ENCODE data around the gene INTU. TPM values are rescaled to one million over a fixed set of nuclear protein-coding genes. Genes with fewer than 3 reads are reported as not detected.

The INTU gene
- total and polyA plus RNA-seq, 4 donors = 13.7 to 24.4 (median 20.9) TPM

- Histone ChIP-seq H3K4me1 (ENCODE audit: control insufficient read depth, insufficient read depth, low read length) (no peaks in the 10 kb centered on the region), H3K27ac (ENCODE audit: low read depth, low read length) (no peak overlapping the region), H3K36me3 (ENCODE audit: control insufficient read depth, insufficient read depth, low read length) (no peaks in the 10 kb centered on the region), H3K9me3 (ENCODE audit: control insufficient read depth, insufficient read depth, low read length) (peaks cover 2% of the 10 kb centered on the region), H3K4me3 (ENCODE audit: low read depth, low read length) (no peak overlapping the region), H3K27me3 (ENCODE audit: control insufficient read depth, insufficient read depth, low read length) (no peaks in the 10 kb centered on the region)
- peak in 1 of 6 donors; percentile 23 for DNase-seq (ENCODE audit: low read depth in 4 of 6, low spot score in 6 of 6)
- WGBS (ENCODE audit: insufficient coverage) = no CpG with 5 or more reads among the region's 2 CpGs
Observed at GRCh38 chr4:127668770-127669169, 36.0 kb downstream of the INTU start.

- Histone ChIP-seq H3K36me3 (ENCODE audit: control insufficient read depth, insufficient read depth, low read length) (no peaks in the 10 kb centered on the region), H3K27me3 (ENCODE audit: control insufficient read depth, insufficient read depth, low read length) (no peaks in the 10 kb centered on the region)
- no CpG with 5 or more reads among the region's 1 CpG for WGBS (ENCODE audit: insufficient coverage)
Observed at GRCh38 chr4:127669691-127670090, 36.9 kb downstream of the INTU start.

GRCh38 chr4:127672111-127672510 is 39.4 kb downstream of the INTU start:
- no CpG with 5 or more reads among the region's 2 CpGs for WGBS (ENCODE audit: insufficient coverage)
- Histone ChIP-seq H3K27ac (ENCODE audit: low read depth, low read length) (no peak overlapping the region), H3K4me3 (ENCODE audit: low read depth, low read length) (no peak overlapping the region), H3K4me1 (ENCODE audit: control insufficient read depth, insufficient read depth, low read length) (no peaks in the 10 kb centered on the region), H3K9me3 (ENCODE audit: control insufficient read depth, insufficient read depth, low read length) (peaks cover 2% of the 10 kb centered on the region), H3K36me3 (ENCODE audit: control insufficient read depth, insufficient read depth, low read length) (peaks cover 2% of the 10 kb centered on the region), H3K27me3 (ENCODE audit: control insufficient read depth, insufficient read depth, low read length) (no peaks in the 10 kb centered on the region)
- no peak for DNase-seq (ENCODE audit: low read depth in 4 of 6, low spot score in 6 of 6)

More at GRCh38 chr4:127669691-127670090, 36.9 kb downstream of the INTU start:
- Histone ChIP-seq H3K4me1 (ENCODE audit: control insufficient read depth, insufficient read depth, low read length) (no peaks in the 10 kb centered on the region), H3K9me3 (ENCODE audit: control insufficient read depth, insufficient read depth, low read length) (peaks cover 2% of the 10 kb centered on the region), H3K4me3 (ENCODE audit: low read depth, low read length) (no peak overlapping the region), H3K27ac (ENCODE audit: low read depth, low read length) (no peak overlapping the region)
- DNase-seq (ENCODE audit: low read depth in 4 of 6, low spot score in 6 of 6) = no peak

- DNase-seq (ENCODE audit: low read depth in 4 of 6, low spot score in 6 of 6) = no peak
- H3K4me3 ChIP-seq (ENCODE audit: low read depth, low read length) = no peak overlapping the region
- peaks cover 7% of the 10 kb centered on the region for H3K36me3 ChIP-seq (ENCODE audit: control insufficient read depth, insufficient read depth, low read length)
- no peak overlapping the region for H3K27ac ChIP-seq (ENCODE audit: low read depth, low read length)
- H3K4me1 ChIP-seq (ENCODE audit: control insufficient read depth, insufficient read depth, low read length) = no peaks in the 10 kb centered on the region
- no peaks in the 10 kb centered on the region for H3K27me3 ChIP-seq (ENCODE audit: control insufficient read depth, insufficient read depth, low read length)
- no peaks in the 10 kb centered on the region for H3K9me3 ChIP-seq (ENCODE audit: control insufficient read depth, insufficient read depth, low read length)
Observed at GRCh38 chr4:127685292-127685691, 52.5 kb downstream of the INTU start.

- H3K27me3 ChIP-seq (ENCODE audit: control insufficient read depth, insufficient read depth, low read length) = no peaks in the 10 kb centered on the region
- WGBS (ENCODE audit: insufficient coverage) = 100% methylated on average over 1 of the region's 2 CpGs
- H3K4me1 ChIP-seq (ENCODE audit: control insufficient read depth, insufficient read depth, low read length) = no peaks in the 10 kb centered on the region
- H3K9me3 ChIP-seq (ENCODE audit: control insufficient read depth, insufficient read depth, low read length) = no peaks in the 10 kb centered on the region
- peaks cover 7% of the 10 kb centered on the region for H3K36me3 ChIP-seq (ENCODE audit: control insufficient read depth, insufficient read depth, low read length)
- no peak for DNase-seq (ENCODE audit: low read depth in 4 of 6, low spot score in 6 of 6)
- no peak overlapping the region for H3K27ac ChIP-seq (ENCODE audit: low read depth, low read length)
- no peak overlapping the region for H3K4me3 ChIP-seq (ENCODE audit: low read depth, low read length)
Observed at GRCh38 chr4:127686658-127687057, 53.9 kb downstream of the INTU start.

- DNase-seq (ENCODE audit: low read depth in 4 of 6, low spot score in 6 of 6) = no peak
- no peaks in the 10 kb centered on the region for H3K27me3 ChIP-seq (ENCODE audit: control insufficient read depth, insufficient read depth, low read length)
- H3K36me3 ChIP-seq (ENCODE audit: control insufficient read depth, insufficient read depth, low read length) = peaks cover 7% of the 10 kb centered on the region
- no peak overlapping the region for H3K27ac ChIP-seq (ENCODE audit: low read depth, low read length)
- H3K4me1 ChIP-seq (ENCODE audit: control insufficient read depth, insufficient read depth, low read length) = no peaks in the 10 kb centered on the region
- H3K4me3 ChIP-seq (ENCODE audit: low read depth, low read length) = no peak overlapping the region
- no peaks in the 10 kb centered on the region for H3K9me3 ChIP-seq (ENCODE audit: control insufficient read depth, insufficient read depth, low read length)
- WGBS (ENCODE audit: insufficient coverage) = 90% methylated on average over 3 of the region's 7 CpGs
Observed at GRCh38 chr4:127687580-127687979, 54.8 kb downstream of the INTU start.

GRCh38 chr4:127698789-127699200 is 66.0 kb downstream of the INTU start:
- Histone ChIP-seq H3K36me3 (ENCODE audit: control insufficient read depth, insufficient read depth, low read length) (no peaks in the 10 kb centered on the region), H3K27me3 (ENCODE audit: control insufficient read depth, insufficient read depth, low read length) (no peaks in the 10 kb centered on the region), H3K9me3 (ENCODE audit: control insufficient read depth, insufficient read depth, low read length) (peaks cover 14% of the 10 kb centered on the region), H3K27ac (ENCODE audit: low read depth, low read length) (no peak overlapping the region), H3K4me1 (ENCODE audit: control insufficient read depth, insufficient read depth, low read length) (no peaks in the 10 kb centered on the region), H3K4me3 (ENCODE audit: low read depth, low read length) (no peak overlapping the region)
- no CpG with 5 or more reads among the region's 4 CpGs for WGBS (ENCODE audit: insufficient coverage)
- DNase-seq (ENCODE audit: low read depth in 4 of 6, low spot score in 6 of 6) = peak in 2 of 6 donors; percentile 40 to 49

GRCh38 chr4:127708985-127709384 is 76.2 kb downstream of the INTU start:
- H3K36me3 ChIP-seq (ENCODE audit: control insufficient read depth, insufficient read depth, low read length) = peaks cover 3% of the 10 kb centered on the region
- H3K9me3 ChIP-seq (ENCODE audit: control insufficient read depth, insufficient read depth, low read length) = no peaks in the 10 kb centered on the region
- peak in 2 of 6 donors; percentile 28 to 30 for DNase-seq (ENCODE audit: low read depth in 4 of 6, low spot score in 6 of 6)
- H3K27me3 ChIP-seq (ENCODE audit: control insufficient read depth, insufficient read depth, low read length) = no peaks in the 10 kb centered on the region
- 37% methylated on average over 2 of the region's 5 CpGs for WGBS (ENCODE audit: insufficient coverage)
- no peak overlapping the region for H3K4me3 ChIP-seq (ENCODE audit: low read depth, low read length)
- H3K4me1 ChIP-seq (ENCODE audit: control insufficient read depth, insufficient read depth, low read length) = no peaks in the 10 kb centered on the region
- no peak overlapping the region for H3K27ac ChIP-seq (ENCODE audit: low read depth, low read length)

- no peaks in the 10 kb centered on the region for H3K4me1 ChIP-seq (ENCODE audit: control insufficient read depth, insufficient read depth, low read length)
- no peaks in the 10 kb centered on the region for H3K27me3 ChIP-seq (ENCODE audit: control insufficient read depth, insufficient read depth, low read length)
- no peak overlapping the region for H3K27ac ChIP-seq (ENCODE audit: low read depth, low read length)
- no peak for DNase-seq (ENCODE audit: low read depth in 4 of 6, low spot score in 6 of 6)
- no CpG with 5 or more reads among the region's 3 CpGs for WGBS (ENCODE audit: insufficient coverage)
- no peak overlapping the region for H3K4me3 ChIP-seq (ENCODE audit: low read depth, low read length)
- H3K9me3 ChIP-seq (ENCODE audit: control insufficient read depth, insufficient read depth, low read length) = no peaks in the 10 kb centered on the region
- H3K36me3 ChIP-seq (ENCODE audit: control insufficient read depth, insufficient read depth, low read length) = peaks cover 3% of the 10 kb centered on the region
Observed at GRCh38 chr4:127709456-127709855, 76.7 kb downstream of the INTU start.

- peaks cover 5% of the 10 kb centered on the region for H3K36me3 ChIP-seq (ENCODE audit: control insufficient read depth, insufficient read depth, low read length)
- 96% methylated on average over 64 of the region's 64 CpGs for WGBS (ENCODE audit: insufficient coverage)
- H3K4me1 ChIP-seq (ENCODE audit: control insufficient read depth, insufficient read depth, low read length) = no peaks in the 10 kb centered on the region
- DNase-seq (ENCODE audit: low read depth in 4 of 6, low spot score in 6 of 6) = no peak
- H3K27me3 ChIP-seq (ENCODE audit: control insufficient read depth, insufficient read depth, low read length) = no peaks in the 10 kb centered on the region
- H3K27ac ChIP-seq (ENCODE audit: low read depth, low read length) = no peak within 1 kb of the TSS
- no peak within 1 kb of the TSS for H3K4me3 ChIP-seq (ENCODE audit: low read depth, low read length)
- H3K9me3 ChIP-seq (ENCODE audit: control insufficient read depth, insufficient read depth, low read length) = no peaks in the 10 kb centered on the region
Observed at GRCh38 chr4:127730142-127730913, 97.6 kb downstream of the INTU start, which contains the start of gene SLC25A31. Gene SLC25A31 (plus strand): TSS chr4:127730400. CDS start chr4:127730546, 146 bp downstream.

Data from spinal cord (tissue), 10 donors.